ENCODE results near the gene SEMA4F. TPM values are rescaled to one million over a fixed set of nuclear protein-coding genes. Genes with fewer than 3 reads are reported as not detected.

SEMA4F gene
- total RNA-seq, 1 experiment from 2014 or later: 8.1 TPM

DNA sequence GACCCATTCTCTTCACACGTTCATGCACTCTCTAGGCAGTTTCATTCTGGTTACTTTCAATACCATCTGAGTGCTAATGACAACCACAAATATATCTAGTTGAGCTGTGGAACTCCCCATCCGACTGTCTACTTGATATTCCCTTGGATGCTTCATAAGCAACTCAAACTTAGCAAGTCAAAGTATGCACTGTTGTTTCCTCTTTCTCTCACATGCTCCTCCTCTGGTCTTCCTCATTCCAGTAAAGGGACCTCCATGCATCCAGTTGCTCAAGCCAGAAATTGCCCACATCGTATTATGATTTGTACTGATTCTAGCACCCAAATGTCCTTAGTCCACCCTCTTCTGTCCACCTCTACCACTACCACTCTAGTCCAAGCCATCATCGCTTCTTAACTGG, 22.3 kb downstream of the SEMA4F start:
- Histone ChIP-seq H3K4me1 (replicated peaks) (no peaks in the 10 kb centered on the region), H3K9me3 (replicated peaks) (no peaks in the 10 kb centered on the region), H3K4me3 (no peak overlapping the region), H3K27me3 (replicated peaks) (no peaks in the 10 kb centered on the region), H3K36me3 (no peaks in the 10 kb centered on the region), H3K27ac (no peak overlapping the region)
- DNase-seq (ENCODE audit: low read depth in 1 of 2, low spot score in 2 of 2): no peak

DNA sequence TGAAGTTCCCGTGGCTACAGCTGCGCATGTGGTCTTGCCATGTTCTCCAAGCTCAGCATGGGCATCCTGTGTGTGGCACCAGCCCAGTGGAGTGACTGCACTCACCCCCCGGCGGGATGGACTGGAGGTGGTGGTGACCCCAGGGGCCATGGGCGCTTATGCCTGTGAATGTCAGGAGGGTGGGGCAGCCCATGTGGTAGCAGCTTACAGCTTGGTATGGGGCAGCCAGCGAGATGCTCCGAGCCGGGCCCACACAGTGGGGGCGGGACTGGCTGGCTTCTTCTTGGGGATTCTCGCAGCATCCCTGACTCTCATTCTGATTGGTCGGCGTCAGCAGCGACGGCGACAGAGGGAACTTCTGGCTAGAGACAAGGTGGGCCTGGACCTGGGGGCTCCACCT, 25.6 kb downstream of the SEMA4F start:
- no peaks in the 10 kb centered on the region for H3K9me3 ChIP-seq (replicated peaks)
- no peak overlapping the region for H3K27ac ChIP-seq
- H3K4me1 ChIP-seq (replicated peaks): no peaks in the 10 kb centered on the region
- no peaks in the 10 kb centered on the region for H3K27me3 ChIP-seq (replicated peaks)
- H3K4me3 ChIP-seq: no peak overlapping the region
- no peaks in the 10 kb centered on the region for H3K36me3 ChIP-seq
- DNase-seq (ENCODE audit: low read depth in 1 of 2, low spot score in 2 of 2): no peak

DNA sequence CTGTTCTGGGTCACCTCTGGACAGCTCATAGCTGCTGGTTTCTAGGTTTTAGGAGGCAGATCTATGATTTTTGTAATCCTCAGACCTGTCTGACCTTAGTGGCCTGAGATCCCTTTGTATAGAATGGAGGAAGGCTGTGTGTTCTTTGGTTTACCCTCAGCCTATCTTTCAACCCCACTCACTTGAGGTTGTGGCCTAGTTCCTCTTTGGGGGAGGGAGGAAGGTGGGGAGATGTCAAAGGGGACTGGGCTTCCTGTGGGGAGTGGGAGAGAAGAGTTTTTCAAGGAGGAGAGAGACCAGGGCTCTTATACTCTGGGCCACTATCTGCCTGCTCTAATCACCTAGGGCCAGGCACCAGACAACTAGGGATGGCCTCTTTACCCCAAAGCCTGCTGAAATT, 28.5 kb downstream of the SEMA4F start:
- DNase-seq (ENCODE audit: low read depth in 1 of 2, low spot score in 2 of 2): no peak
- H3K4me3 ChIP-seq: no peak overlapping the region
- H3K27ac ChIP-seq: no peak overlapping the region
- no peaks in the 10 kb centered on the region for H3K27me3 ChIP-seq (replicated peaks)
- H3K9me3 ChIP-seq (replicated peaks): no peaks in the 10 kb centered on the region
- no peaks in the 10 kb centered on the region for H3K36me3 ChIP-seq
- H3K4me1 ChIP-seq (replicated peaks): no peaks in the 10 kb centered on the region

DNA sequence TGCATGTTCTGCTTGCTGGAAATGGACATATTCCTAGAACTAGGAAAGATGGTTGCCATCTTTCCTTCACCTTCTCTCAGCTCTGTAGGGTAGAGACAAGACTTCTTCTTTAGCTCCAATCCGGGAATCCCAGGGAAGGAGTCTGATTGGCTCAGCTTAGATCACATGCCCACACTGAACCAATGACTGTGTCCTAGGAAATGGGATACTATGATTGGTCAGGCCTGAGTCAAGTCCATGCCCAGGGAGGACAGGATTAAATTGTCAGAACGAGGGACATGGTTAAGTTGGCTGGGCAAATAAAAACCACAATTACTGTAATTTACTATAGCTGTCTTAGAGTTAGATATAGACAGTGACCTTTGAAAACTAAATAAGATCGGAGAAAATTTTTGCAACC, 31.4 kb downstream of the SEMA4F start:
- DNase-seq (ENCODE audit: low read depth in 1 of 2, low spot score in 2 of 2): no peak
- Histone ChIP-seq H3K4me1 (replicated peaks) (no peaks in the 10 kb centered on the region), H3K27me3 (replicated peaks) (no peaks in the 10 kb centered on the region), H3K9me3 (replicated peaks) (no peaks in the 10 kb centered on the region), H3K27ac (no peak overlapping the region), H3K36me3 (no peaks in the 10 kb centered on the region), H3K4me3 (no peak overlapping the region)

DNA sequence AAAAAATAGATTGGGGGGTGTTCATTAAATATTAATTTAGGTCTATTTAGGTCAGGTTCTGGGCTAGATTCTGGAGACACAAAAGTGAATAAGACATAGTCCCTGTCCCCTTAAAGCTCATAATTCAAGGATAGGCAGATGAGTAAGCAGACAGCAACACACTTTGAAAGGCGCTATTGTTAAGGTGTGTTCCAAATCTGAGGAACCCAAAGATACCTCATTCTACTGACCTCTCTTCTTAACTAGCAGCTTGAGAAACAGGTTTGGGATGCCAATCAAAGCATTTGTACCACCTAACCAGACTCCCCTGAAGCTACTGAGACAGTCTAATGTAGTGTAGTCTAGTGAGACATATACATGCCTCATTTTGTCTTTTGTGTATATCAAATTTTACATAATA, 34.8 kb downstream of the SEMA4F start:
- Histone ChIP-seq H3K9me3 (replicated peaks) (no peaks in the 10 kb centered on the region), H3K4me3 (no peak overlapping the region), H3K27me3 (replicated peaks) (no peaks in the 10 kb centered on the region), H3K36me3 (no peaks in the 10 kb centered on the region), H3K27ac (no peak overlapping the region), H3K4me1 (replicated peaks) (no peaks in the 10 kb centered on the region)
- no peak for DNase-seq (ENCODE audit: low read depth in 1 of 2, low spot score in 2 of 2)

DNA sequence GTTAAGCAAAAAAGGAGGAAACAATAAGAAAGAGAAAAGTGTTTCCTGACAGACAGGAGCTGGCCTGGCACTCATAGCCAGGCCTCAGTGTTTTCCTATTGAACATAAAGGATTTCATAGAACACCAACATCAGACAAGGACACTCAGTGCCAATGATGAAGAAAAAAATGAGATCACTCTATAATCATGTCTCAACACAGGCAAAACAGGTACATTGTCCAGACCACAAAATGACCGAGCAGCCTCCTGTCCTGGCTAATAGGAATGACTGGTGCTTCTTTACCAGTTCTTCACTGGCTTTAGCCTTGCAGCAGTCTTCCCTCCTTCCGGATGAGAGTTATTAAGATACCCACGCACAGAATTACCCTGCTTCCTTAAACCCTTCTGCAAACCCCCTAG, 35.6 kb downstream of the SEMA4F start:
- DNase-seq (ENCODE audit: low read depth in 1 of 2, low spot score in 2 of 2): no peak
- Histone ChIP-seq H3K27me3 (replicated peaks) (no peaks in the 10 kb centered on the region), H3K9me3 (replicated peaks) (no peaks in the 10 kb centered on the region), H3K4me1 (replicated peaks) (no peaks in the 10 kb centered on the region), H3K4me3 (no peak overlapping the region), H3K27ac (no peak overlapping the region), H3K36me3 (no peaks in the 10 kb centered on the region)

DNA sequence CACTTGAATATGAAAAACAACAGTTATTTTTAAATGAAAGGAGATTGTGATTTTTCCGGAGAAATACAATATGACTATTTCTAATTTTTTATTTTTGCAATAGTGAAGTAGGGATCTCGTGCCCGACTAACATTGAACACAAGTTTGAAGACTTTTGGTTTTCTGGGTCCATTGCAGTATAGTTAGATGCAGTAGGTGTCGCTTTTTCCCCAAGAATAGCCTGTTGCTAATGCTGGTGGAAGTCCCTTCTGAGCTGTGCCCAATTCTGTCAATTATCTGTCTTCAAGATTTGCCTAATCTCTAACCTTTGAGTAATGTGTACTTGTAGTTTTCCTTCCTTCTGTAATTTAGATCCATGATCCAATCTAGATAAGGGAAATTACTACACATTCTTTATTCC, 36.5 kb downstream of the SEMA4F start:
- Histone ChIP-seq H3K4me3 (no peak overlapping the region), H3K4me1 (replicated peaks) (no peaks in the 10 kb centered on the region), H3K27me3 (replicated peaks) (no peaks in the 10 kb centered on the region), H3K36me3 (no peaks in the 10 kb centered on the region), H3K27ac (no peak overlapping the region), H3K9me3 (replicated peaks) (no peaks in the 10 kb centered on the region)
- peak in 1 of 2 experiments; percentile 48 for DNase-seq (ENCODE audit: low read depth in 1 of 2, low spot score in 2 of 2)

DNA sequence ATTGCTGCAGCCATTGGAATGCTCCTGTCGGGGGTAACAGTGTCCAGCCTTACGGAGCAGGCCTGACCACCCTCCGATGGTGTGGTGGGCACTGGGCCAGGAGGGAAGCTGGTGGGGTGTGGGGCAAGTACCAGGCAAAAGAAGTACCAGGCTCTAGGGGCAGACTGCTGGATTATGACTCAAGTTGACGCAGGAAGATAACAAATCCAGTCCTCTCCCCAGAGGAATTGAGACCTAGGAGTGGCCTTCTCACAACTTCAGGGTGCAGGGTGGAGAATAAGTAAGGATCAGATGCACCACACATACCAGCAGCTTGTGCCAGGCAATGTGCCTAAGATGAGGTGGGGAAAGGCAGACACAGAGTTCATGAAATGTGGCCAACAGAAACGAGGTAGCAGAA, 37.9 kb downstream of the SEMA4F start:
- no peak for DNase-seq (ENCODE audit: low read depth in 1 of 2, low spot score in 2 of 2)
- no peaks in the 10 kb centered on the region for H3K27me3 ChIP-seq (replicated peaks)

DNA sequence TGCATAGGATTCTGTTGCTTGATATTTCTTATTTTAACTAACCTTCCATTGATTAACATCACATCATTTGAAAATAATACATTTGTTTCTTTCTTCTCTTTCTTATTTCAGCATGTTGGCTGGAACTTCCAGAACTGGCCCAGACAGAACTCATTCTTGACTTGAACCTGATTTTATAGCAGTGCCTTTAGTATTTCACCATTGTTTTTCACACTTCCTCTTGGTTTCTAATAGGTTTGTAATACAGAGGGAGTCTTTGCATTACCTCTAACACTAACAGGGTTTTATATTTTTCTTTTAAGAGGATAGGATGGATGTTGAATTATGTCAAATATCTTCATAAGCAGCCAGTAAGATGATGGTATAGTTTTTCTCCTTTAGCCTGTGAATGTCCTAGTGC, 39.2 kb downstream of the SEMA4F start:
- Histone ChIP-seq H3K27ac (no peak overlapping the region), H3K27me3 (replicated peaks) (no peaks in the 10 kb centered on the region), H3K9me3 (replicated peaks) (no peaks in the 10 kb centered on the region), H3K4me3 (no peak overlapping the region), H3K4me1 (replicated peaks) (no peaks in the 10 kb centered on the region), H3K36me3 (no peaks in the 10 kb centered on the region)
- no peak for DNase-seq (ENCODE audit: low read depth in 1 of 2, low spot score in 2 of 2)

More for the DNA sequence above, 37.9 kb downstream of the SEMA4F start:
- H3K36me3 ChIP-seq: no peaks in the 10 kb centered on the region
- H3K4me3 ChIP-seq: no peak overlapping the region
- no peaks in the 10 kb centered on the region for H3K9me3 ChIP-seq (replicated peaks)
- H3K27ac ChIP-seq: no peak overlapping the region
- no peaks in the 10 kb centered on the region for H3K4me1 ChIP-seq (replicated peaks)

DNA sequence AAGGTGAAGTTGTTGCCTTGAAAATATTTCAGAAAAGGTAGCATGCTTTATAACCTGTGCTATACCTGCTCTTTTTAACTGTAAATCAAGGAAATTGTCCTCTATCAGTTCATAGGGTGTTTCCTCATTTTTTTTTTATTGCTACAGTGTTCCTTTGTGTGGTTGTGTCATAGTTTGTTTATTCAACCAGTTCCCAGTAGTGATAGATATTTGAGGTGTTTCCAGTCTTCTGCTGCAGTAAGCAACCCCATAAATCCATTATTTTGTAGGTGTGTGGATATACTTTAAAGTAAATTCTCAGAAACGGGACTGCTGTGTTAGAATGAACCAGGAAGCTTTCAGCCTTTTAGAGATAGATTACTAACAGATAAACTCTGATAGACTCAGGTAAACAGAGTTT, 39.6 kb downstream of the SEMA4F start:
- H3K36me3 ChIP-seq: no peaks in the 10 kb centered on the region
- H3K27me3 ChIP-seq (replicated peaks): no peaks in the 10 kb centered on the region
- no peak for DNase-seq (ENCODE audit: low read depth in 1 of 2, low spot score in 2 of 2)
- H3K4me1 ChIP-seq (replicated peaks): no peaks in the 10 kb centered on the region
- no peaks in the 10 kb centered on the region for H3K9me3 ChIP-seq (replicated peaks)
- H3K4me3 ChIP-seq: no peak overlapping the region
- no peak overlapping the region for H3K27ac ChIP-seq

DNA sequence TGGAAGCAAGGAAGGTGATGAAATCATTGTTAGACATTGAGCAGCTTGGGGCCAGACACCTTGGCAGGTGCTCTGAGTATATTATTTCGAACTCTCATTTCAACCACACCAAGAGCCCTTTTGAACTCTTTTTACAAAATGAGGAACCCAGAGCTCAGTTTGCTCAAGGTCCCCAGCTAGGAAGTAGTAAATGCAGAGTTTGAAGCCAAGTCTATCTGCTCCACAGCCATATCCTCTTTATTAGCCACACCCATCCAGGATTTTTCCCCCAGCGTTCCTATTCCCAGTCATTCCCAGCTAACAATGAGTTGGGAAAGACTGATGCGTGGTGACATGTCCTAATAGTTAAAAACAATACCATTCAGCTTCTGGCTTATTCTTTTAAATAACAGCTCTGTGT, 40.2 kb downstream of the SEMA4F start:
- H3K27ac ChIP-seq: no peak overlapping the region
- H3K4me1 ChIP-seq (replicated peaks): no peaks in the 10 kb centered on the region
- H3K9me3 ChIP-seq (replicated peaks): no peaks in the 10 kb centered on the region
- H3K27me3 ChIP-seq (replicated peaks): no peaks in the 10 kb centered on the region
- H3K36me3 ChIP-seq: no peaks in the 10 kb centered on the region
- no peak overlapping the region for H3K4me3 ChIP-seq
- DNase-seq (ENCODE audit: low read depth in 1 of 2, low spot score in 2 of 2): no peak

DNA sequence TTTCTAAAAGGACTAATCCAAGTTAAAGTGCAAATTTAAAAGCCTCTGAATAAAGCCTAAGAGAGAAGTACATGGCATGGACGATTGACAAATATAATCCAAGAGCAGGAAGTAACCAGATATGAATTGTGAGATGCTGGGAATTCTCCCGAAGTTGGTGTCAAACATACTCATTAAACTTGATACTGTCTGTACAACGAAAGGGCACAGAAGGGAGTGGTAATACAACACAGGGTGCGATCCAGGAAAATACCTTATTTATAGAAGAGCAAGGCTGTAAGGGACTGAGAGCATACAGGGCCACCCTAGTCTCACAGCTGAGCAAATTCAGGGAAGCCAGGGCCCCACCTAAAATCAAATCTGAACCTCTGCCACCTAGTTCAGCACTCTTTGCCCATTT, 41.6 kb downstream of the SEMA4F start:
- DNase-seq (ENCODE audit: low read depth in 1 of 2, low spot score in 2 of 2): no peak
- Histone ChIP-seq H3K27ac (no peak overlapping the region), H3K4me1 (replicated peaks) (no peaks in the 10 kb centered on the region), H3K9me3 (replicated peaks) (no peaks in the 10 kb centered on the region), H3K4me3 (no peak overlapping the region), H3K36me3 (no peaks in the 10 kb centered on the region), H3K27me3 (replicated peaks) (no peaks in the 10 kb centered on the region)

DNA sequence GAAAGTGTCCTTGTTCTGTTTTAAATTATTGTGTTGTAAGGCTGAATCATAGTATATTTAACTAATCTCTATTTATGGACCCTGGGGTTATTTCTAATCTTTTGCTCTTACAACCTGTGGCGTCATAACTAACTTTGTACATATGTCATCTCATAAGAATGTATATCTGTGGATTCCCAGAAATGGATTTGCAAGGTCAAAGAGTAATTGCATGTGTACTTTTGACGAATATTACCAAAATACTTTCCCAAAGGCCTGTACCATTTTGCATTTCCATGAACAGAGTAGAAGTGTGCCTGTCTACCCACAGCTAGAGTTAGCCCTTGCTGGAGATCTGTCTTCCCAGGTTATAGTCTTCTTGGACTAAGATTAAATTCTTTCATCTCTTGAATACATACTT, 42.8 kb downstream of the SEMA4F start:
- no peak overlapping the region for H3K27ac ChIP-seq

DNA sequence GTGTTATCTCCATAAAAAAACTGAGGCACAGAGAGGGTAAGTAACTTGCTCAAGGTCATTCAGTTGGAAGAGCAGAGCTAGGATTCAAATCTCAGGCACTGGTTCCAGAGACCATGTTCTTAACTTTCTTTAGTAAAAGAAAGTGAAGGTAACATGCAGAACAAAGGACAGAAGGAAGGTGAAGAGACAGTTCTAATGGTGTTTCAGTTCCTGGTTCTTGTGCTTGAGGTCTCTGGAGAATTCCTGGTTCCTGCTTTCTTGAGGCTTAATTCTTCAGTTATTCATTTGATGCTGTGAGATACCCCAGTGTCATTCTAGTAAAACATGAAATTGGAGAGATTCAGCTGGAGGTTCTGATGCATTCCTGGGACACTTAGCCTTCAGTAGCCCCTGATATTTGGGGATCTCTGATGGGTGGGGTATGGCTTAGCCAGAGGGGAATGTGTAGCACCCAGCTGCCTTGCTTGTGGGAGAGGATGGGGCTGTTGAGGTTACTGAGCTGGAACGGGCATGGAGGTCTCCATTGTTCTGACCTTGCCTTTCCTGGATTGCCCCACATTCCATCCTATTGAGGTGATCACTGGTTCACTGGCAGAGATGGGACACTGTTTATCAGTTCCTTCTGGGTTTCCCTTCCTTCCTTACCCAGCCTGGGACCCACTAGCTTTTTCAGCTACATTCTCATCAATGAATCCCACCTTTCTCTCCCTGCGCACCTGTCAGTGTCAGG, 46.8 kb downstream of the SEMA4F start:
- H3K27me3 ChIP-seq (replicated peaks): peaks cover 8% of the 10 kb centered on the region; the same call in 1 of the 2 replicates
- no peaks in the 10 kb centered on the region for H3K4me1 ChIP-seq (replicated peaks)
- H3K9me3 ChIP-seq (replicated peaks): 0 out of 2 replicates have a peak, but pooled peaks cover 2% of the 10 kb centered on the region
- DNase-seq (ENCODE audit: low read depth in 1 of 2, low spot score in 2 of 2): no peak
- H3K4me3 ChIP-seq: no peak overlapping the region
- H3K36me3 ChIP-seq: no peaks in the 10 kb centered on the region
- no peak overlapping the region for H3K27ac ChIP-seq

More for the DNA sequence above, 42.8 kb downstream of the SEMA4F start:
- no peaks in the 10 kb centered on the region for H3K4me1 ChIP-seq (replicated peaks)
- DNase-seq (ENCODE audit: low read depth in 1 of 2, low spot score in 2 of 2): no peak
- H3K27me3 ChIP-seq (replicated peaks): no peaks in the 10 kb centered on the region
- no peak overlapping the region for H3K4me3 ChIP-seq
- H3K36me3 ChIP-seq: no peaks in the 10 kb centered on the region
- H3K9me3 ChIP-seq (replicated peaks): no peaks in the 10 kb centered on the region
